Mesothelial cell of epicardium (in vitro differentiated cells): ENCODE data around the gene TUBB1. TPM values are rescaled to one million over a fixed set of nuclear protein-coding genes. Genes with fewer than 3 reads are reported as not detected.

Experiments
- DNase-seq, 2 experiments: peaks; one replicate each; pipeline ENCODE4 v3.0.0; 2021; ENCODE audit warnings: low spot score in 2 of 2; ENCODE audit not compliant: unreplicated experiment in 2 of 2
- H3K27ac Mint-ChIP-seq: 2 replicates; pipeline ENCODE4 v1.8.0; 2021; ENCODE audit warnings: mixed read lengths
- H3K27me3 Mint-ChIP-seq: 2 replicates; pipeline ENCODE4 v1.8.0; 2021; ENCODE audit warnings: low read depth, mixed read lengths
- H3K36me3 Mint-ChIP-seq: 2 replicates; pipeline ENCODE4 v1.8.0; 2021; ENCODE audit warnings: mixed read lengths
- H3K4me1 Mint-ChIP-seq: 2 replicates; pipeline ENCODE4 v1.8.0; 2021; ENCODE audit warnings: mixed read lengths
- H3K4me3 Mint-ChIP-seq: 2 replicates; pipeline ENCODE4 v1.8.0; 2021; ENCODE audit warnings: mild to moderate bottlenecking, moderate library complexity, mixed read lengths
- H3K9me3 Mint-ChIP-seq: 2 replicates; pipeline ENCODE4 v1.8.0; 2021; ENCODE audit warnings: mixed read lengths
- CTCF ChIP-seq: fragments of 200-600 bp; sonication (generic); IDR thresholded peaks from one replicate; pipeline ENCODE4 v1.5.0; 2021; ENCODE audit warnings: antibody characterized with exemption; ENCODE audit not compliant: unreplicated experiment
- total RNA-seq: library from RNA; stranded (reverse); gene quantifications from 3 replicates; pipeline ENCODE4 v1.2.1, GENCODE V29; 2021

TUBB1 gene
- total RNA-seq, 1 donor from 2014 or later: not detected

GRCh38 chr20:58997141-58997770, 22.0 kb upstream of the TUBB1 start:
- TF ChIP-seq CTCF: no peak
- DNase-seq: no peak
- no peaks in the 10 kb centered on the region for H3K4me1 Mint-ChIP-seq
- H3K9me3 Mint-ChIP-seq: no peaks in the 10 kb centered on the region
- H3K27ac Mint-ChIP-seq: no peak overlapping the region
- peaks cover 42% of the 10 kb centered on the region for H3K36me3 Mint-ChIP-seq
- H3K4me3 Mint-ChIP-seq: no peak overlapping the region
- H3K27me3 Mint-ChIP-seq: no peaks in the 10 kb centered on the region

- Mint-ChIP-seq H3K4me3 (no peak overlapping the region), H3K4me1 (peaks cover under 1% of the 10 kb centered on the region), H3K9me3 (no peaks in the 10 kb centered on the region), H3K27ac (no peak overlapping the region), H3K36me3 (peaks cover 43% of the 10 kb centered on the region), H3K27me3 (no peaks in the 10 kb centered on the region)
- no peak for DNase-seq
- no peak for TF ChIP-seq CTCF
Observed at GRCh38 chr20:58998656-58999055, 20.6 kb upstream of the TUBB1 start.

GRCh38 chr20:59000326-59000725, 18.9 kb upstream of the TUBB1 start:
- DNase-seq: no peak
- no peak for TF ChIP-seq CTCF
- H3K27me3 Mint-ChIP-seq: no peaks in the 10 kb centered on the region
- H3K9me3 Mint-ChIP-seq: no peaks in the 10 kb centered on the region
- H3K4me3 Mint-ChIP-seq: no peak overlapping the region
- H3K27ac Mint-ChIP-seq: no peak overlapping the region
- peaks cover 15% of the 10 kb centered on the region for H3K4me1 Mint-ChIP-seq
- H3K36me3 Mint-ChIP-seq: peaks cover 39% of the 10 kb centered on the region

- peaks cover 31% of the 10 kb centered on the region for H3K36me3 Mint-ChIP-seq
- DNase-seq: no peak
- no peak for TF ChIP-seq CTCF
- H3K4me3 Mint-ChIP-seq: no peak overlapping the region
- H3K9me3 Mint-ChIP-seq: no peaks in the 10 kb centered on the region
- H3K27ac Mint-ChIP-seq: no peak overlapping the region
- no peaks in the 10 kb centered on the region for H3K27me3 Mint-ChIP-seq
- peaks cover 20% of the 10 kb centered on the region for H3K4me1 Mint-ChIP-seq
Observed at GRCh38 chr20:59001068-59001448, 18.2 kb upstream of the TUBB1 start.

GRCh38 chr20:59001449-59002171, 17.6 kb upstream of the TUBB1 start:
- H3K27ac Mint-ChIP-seq: no peak overlapping the region
- no peaks in the 10 kb centered on the region for H3K9me3 Mint-ChIP-seq
- TF ChIP-seq CTCF: no peak
- peaks cover 27% of the 10 kb centered on the region for H3K36me3 Mint-ChIP-seq
- no peak overlapping the region for H3K4me3 Mint-ChIP-seq
- no peak for DNase-seq
- H3K4me1 Mint-ChIP-seq: peaks cover 22% of the 10 kb centered on the region
- no peaks in the 10 kb centered on the region for H3K27me3 Mint-ChIP-seq
